RWPE2 (cell line): Measurements from ENCODE around the gene ADAMTS17.

Experiments
- ATAC-seq: fragments of 200-7000 bp; cut with Tn5 transposase; 3 replicates; pipeline ENCODE4 v1.9.1; 2021; ENCODE audit warnings: low read depth
- DNase-seq: peaks from one replicate; pipeline ENCODE4 v3.0.0-alpha.2; 2020; ENCODE audit warnings: low spot score
- H3K27ac ChIP-seq: fragments of 450-650 bp; 2 replicates; pipeline ENCODE4 v1.5.1; 2017; ENCODE audit warnings: mild to moderate bottlenecking; ENCODE audit not compliant: poor library complexity, severe bottlenecking
- H3K27me3 ChIP-seq: fragments of 250-450 bp; sonication (Bioruptor Pico); 2 replicates; pipeline ENCODE4 v1.5.1; 2021; ENCODE audit warnings: mild to moderate bottlenecking, moderate library complexity; ENCODE audit not compliant: insufficient read depth, poor library complexity, severe bottlenecking
- H3K36me3 ChIP-seq: fragments of 250-450 bp; sonication (Bioruptor Pico); 2 replicates; pipeline ENCODE4 v1.5.1; 2020; ENCODE audit warnings: low read depth, mild to moderate bottlenecking, moderate library complexity
- H3K4me1 ChIP-seq: fragments of 250-450 bp; sonication (Bioruptor Pico); 2 replicates; pipeline ENCODE4 v1.5.1; 2021; ENCODE audit warnings: mild to moderate bottlenecking, moderate library complexity; ENCODE audit not compliant: insufficient read depth, poor library complexity, severe bottlenecking
- H3K4me3 ChIP-seq: fragments of 250-450 bp; sonication (Bioruptor Pico); 2 replicates; pipeline ENCODE4 v1.5.1; 2021; ENCODE audit warnings: mild to moderate bottlenecking, moderate library complexity; ENCODE audit not compliant: severe bottlenecking
- H3K9me3 ChIP-seq: fragments of 250-450 bp; sonication (Bioruptor Pico); 2 replicates; pipeline ENCODE4 v1.5.1; 2021; ENCODE audit warnings: mild to moderate bottlenecking, moderate library complexity; ENCODE audit not compliant: severe bottlenecking
- CTCF ChIP-seq: fragments of 450-650 bp; IDR thresholded peaks from one replicate; pipeline ENCODE4 v1.5.1; 2017; ENCODE audit warnings: mild to moderate bottlenecking, moderate library complexity; ENCODE audit not compliant: poor library complexity, severe bottlenecking

ADAMTS17 gene

GRCh38 chr15:100115066-100115710 lies 226.6 kb downstream of the ADAMTS17 start:
- Histone ChIP-seq H3K27me3 (no peaks in the 10 kb centered on the region), H3K36me3 (no peaks in the 10 kb centered on the region), H3K9me3 (no peaks in the 10 kb centered on the region), H3K27ac (no peak overlapping the region), H3K4me1 (peaks cover 16% of the 10 kb centered on the region), H3K4me3 (no peak overlapping the region)
- ATAC-seq (no peak), DNase-seq (peak; percentile 44)
- no peak for TF ChIP-seq CTCF

GRCh38 chr15:100114571-100114970 lies 227.2 kb downstream of the ADAMTS17 start:
- H3K36me3 ChIP-seq: no peaks in the 10 kb centered on the region
- no peak overlapping the region for H3K4me3 ChIP-seq
- no peak for ATAC-seq
- DNase-seq: peak; percentile 2
- TF ChIP-seq CTCF: no peak
- H3K27ac ChIP-seq: no peak overlapping the region
- H3K4me1 ChIP-seq: peaks cover 16% of the 10 kb centered on the region
- H3K27me3 ChIP-seq: no peaks in the 10 kb centered on the region
- no peaks in the 10 kb centered on the region for H3K9me3 ChIP-seq

DNA sequence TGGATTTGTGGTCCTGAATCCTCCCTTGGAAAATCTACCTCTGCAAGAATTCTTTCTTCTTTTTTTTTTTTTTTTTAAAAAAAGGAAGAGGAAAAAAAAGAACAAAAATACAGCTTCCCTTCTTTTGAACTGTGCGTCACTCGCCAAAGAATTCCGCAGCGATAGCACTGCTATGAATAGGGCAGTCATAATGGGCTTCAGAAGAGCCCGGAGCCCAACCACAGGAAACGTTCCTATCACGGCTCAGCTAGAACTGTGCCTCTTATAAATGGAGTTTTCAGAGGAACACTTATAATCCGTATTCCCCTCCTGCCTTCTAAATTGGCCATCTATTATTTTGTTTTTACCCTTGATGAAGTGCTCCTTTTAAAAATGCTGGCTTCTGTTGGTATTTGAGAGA lies 227.7 kb downstream of the ADAMTS17 start:
- Histone ChIP-seq H3K27ac (no peak overlapping the region), H3K9me3 (no peaks in the 10 kb centered on the region), H3K4me3 (no peak overlapping the region), H3K4me1 (peaks cover 16% of the 10 kb centered on the region), H3K36me3 (no peaks in the 10 kb centered on the region), H3K27me3 (no peaks in the 10 kb centered on the region)
- ATAC-seq: no peak
- TF ChIP-seq CTCF: no peak
- peak; percentile 20 for DNase-seq

GRCh38 chr15:100113351-100114080 lies 228.3 kb downstream of the ADAMTS17 start:
- no peak for TF ChIP-seq CTCF
- H3K27ac ChIP-seq: no peak overlapping the region
- peaks cover 16% of the 10 kb centered on the region for H3K4me1 ChIP-seq
- no peak for ATAC-seq
- H3K27me3 ChIP-seq: no peaks in the 10 kb centered on the region
- no peaks in the 10 kb centered on the region for H3K36me3 ChIP-seq
- peak; percentile 60 for DNase-seq
- no peak overlapping the region for H3K4me3 ChIP-seq
- no peaks in the 10 kb centered on the region for H3K9me3 ChIP-seq
